RWPE2 (cell line): ENCODE measurements around the gene TCEANC.

Source experiments
- ATAC-seq: fragments of 200-7000 bp; cut with Tn5 transposase; 3 replicates; pipeline ENCODE4 v1.9.1; 2021; ENCODE audit warnings: low read depth
- DNase-seq: peaks from one replicate; pipeline ENCODE4 v3.0.0-alpha.2; 2020; ENCODE audit warnings: low spot score
- H3K27ac ChIP-seq: fragments of 450-650 bp; 2 replicates; pipeline ENCODE4 v1.5.1; 2017; ENCODE audit warnings: mild to moderate bottlenecking; ENCODE audit not compliant: poor library complexity, severe bottlenecking
- H3K27me3 ChIP-seq: fragments of 250-450 bp; sonication (Bioruptor Pico); 2 replicates; pipeline ENCODE4 v1.5.1; 2021; ENCODE audit warnings: mild to moderate bottlenecking, moderate library complexity; ENCODE audit not compliant: insufficient read depth, poor library complexity, severe bottlenecking
- H3K36me3 ChIP-seq: fragments of 250-450 bp; sonication (Bioruptor Pico); 2 replicates; pipeline ENCODE4 v1.5.1; 2020; ENCODE audit warnings: low read depth, mild to moderate bottlenecking, moderate library complexity
- H3K4me1 ChIP-seq: fragments of 250-450 bp; sonication (Bioruptor Pico); 2 replicates; pipeline ENCODE4 v1.5.1; 2021; ENCODE audit warnings: mild to moderate bottlenecking, moderate library complexity; ENCODE audit not compliant: insufficient read depth, poor library complexity, severe bottlenecking
- H3K4me3 ChIP-seq: fragments of 250-450 bp; sonication (Bioruptor Pico); 2 replicates; pipeline ENCODE4 v1.5.1; 2021; ENCODE audit warnings: mild to moderate bottlenecking, moderate library complexity; ENCODE audit not compliant: severe bottlenecking
- H3K9me3 ChIP-seq: fragments of 250-450 bp; sonication (Bioruptor Pico); 2 replicates; pipeline ENCODE4 v1.5.1; 2021; ENCODE audit warnings: mild to moderate bottlenecking, moderate library complexity; ENCODE audit not compliant: severe bottlenecking
- CTCF ChIP-seq: fragments of 450-650 bp; IDR thresholded peaks from one replicate; pipeline ENCODE4 v1.5.1; 2017; ENCODE audit warnings: mild to moderate bottlenecking, moderate library complexity; ENCODE audit not compliant: poor library complexity, severe bottlenecking

The TCEANC gene

GRCh38 chrX:13661735-13662288 lies 8.9 kb downstream of the TCEANC start:
- DNase-seq (no peak), ATAC-seq (no peak)
- no peaks in the 10 kb centered on the region for H3K9me3 ChIP-seq
- no peak overlapping the region for H3K4me3 ChIP-seq
- H3K27me3 ChIP-seq = no peaks in the 10 kb centered on the region
- no peak overlapping the region for H3K27ac ChIP-seq
- H3K36me3 ChIP-seq = no peaks in the 10 kb centered on the region
- TF ChIP-seq CTCF = no peak
- H3K4me1 ChIP-seq = peaks cover 8% of the 10 kb centered on the region

- H3K27me3 ChIP-seq = no peaks in the 10 kb centered on the region
- no peak for TF ChIP-seq CTCF
- no peak overlapping the region for H3K27ac ChIP-seq
- no peaks in the 10 kb centered on the region for H3K9me3 ChIP-seq
- peaks cover 8% of the 10 kb centered on the region for H3K4me1 ChIP-seq
- H3K36me3 ChIP-seq = no peaks in the 10 kb centered on the region
- H3K4me3 ChIP-seq = no peak overlapping the region
- ATAC-seq = no peak
- no peak for DNase-seq
Measured at GRCh38 chrX:13662355-13662791, 9.4 kb downstream of the TCEANC start.

GRCh38 chrX:13664020-13664419 lies 11.1 kb downstream of the TCEANC start:
- ATAC-seq (no peak), DNase-seq (no peak)
- Histone ChIP-seq H3K4me1 (peaks cover 10% of the 10 kb centered on the region), H3K9me3 (no peaks in the 10 kb centered on the region), H3K27ac (no peak overlapping the region), H3K36me3 (no peaks in the 10 kb centered on the region), H3K4me3 (no peak overlapping the region), H3K27me3 (no peaks in the 10 kb centered on the region)
- TF ChIP-seq CTCF = no peak

GRCh38 chrX:13666836-13667235 lies 13.9 kb downstream of the TCEANC start:
- Histone ChIP-seq H3K4me1 (peaks cover 9% of the 10 kb centered on the region), H3K4me3 (no peak overlapping the region), H3K27ac (no peak overlapping the region), H3K27me3 (no peaks in the 10 kb centered on the region), H3K36me3 (no peaks in the 10 kb centered on the region), H3K9me3 (no peaks in the 10 kb centered on the region)
- ATAC-seq (no peak), DNase-seq (no peak)
- TF ChIP-seq CTCF = no peak

- peak; percentile 41; the same call in 1 of the 3 replicates for ATAC-seq
- no peaks in the 10 kb centered on the region for H3K9me3 ChIP-seq
- H3K36me3 ChIP-seq = no peaks in the 10 kb centered on the region
- DNase-seq = no peak
- TF ChIP-seq CTCF = no peak
- peaks cover 9% of the 10 kb centered on the region for H3K4me1 ChIP-seq
- H3K27ac ChIP-seq = no peak overlapping the region
- H3K27me3 ChIP-seq = no peaks in the 10 kb centered on the region
- no peak overlapping the region for H3K4me3 ChIP-seq
Measured at GRCh38 chrX:13667919-13668318, 15.0 kb downstream of the TCEANC start.
